Stimulated activated CD8-positive, alpha-beta memory T cell treated with anti-CD3 and anti-CD28 coated beads, Interleukin-12 subunit alpha, Interleukin-12 subunit beta, amount 100 ng/mL, for 1 hour (primary cell): Measurements from ENCODE around the gene APPL1.
"Not testable (repeated sequence)": the region's sequence is repeated elsewhere in the genome, so short reads cannot be mapped to it uniquely, and the experiment has no call there.

Experiments used
- DNase-seq: peaks from one replicate; pipeline ENCODE4 v3.0.0-alpha.2; 2020; ENCODE audit warnings: low read depth

Gene APPL1

GRCh38 chr3:57268416-57268815 lies 40.9 kb downstream of the APPL1 start:
- no peak for DNase-seq

DNA sequence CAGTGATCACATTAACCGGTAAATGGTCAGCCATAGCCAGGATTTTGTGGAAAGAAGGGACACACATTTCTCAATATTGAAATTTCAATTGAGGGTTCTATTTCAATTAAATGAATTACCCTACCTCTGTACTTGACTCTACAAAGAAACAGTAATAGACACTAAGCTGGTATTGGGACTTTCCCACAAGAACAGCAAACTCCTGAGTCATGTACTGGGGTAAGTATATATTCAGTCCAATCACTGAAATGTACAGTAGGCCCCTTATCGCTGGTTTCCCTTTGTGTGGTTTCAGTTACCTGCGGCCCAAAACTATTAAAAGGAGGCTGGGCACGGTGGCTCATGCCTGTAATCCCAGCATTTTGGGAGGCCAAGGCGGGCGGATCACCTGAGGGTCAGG lies 47.3 kb downstream of the APPL1 start:
- no peak for DNase-seq

GRCh38 chr3:57275393-57275792 lies 47.9 kb downstream of the APPL1 start:
- no peak for DNase-seq

GRCh38 chr3:57278237-57278636 lies 50.7 kb downstream of the APPL1 start:
- DNase-seq = no peak

GRCh38 chr3:57279685-57280084 lies 52.2 kb downstream of the APPL1 start:
- DNase-seq = no peak

GRCh38 chr3:57281715-57282114 lies 54.2 kb downstream of the APPL1 start:
- no peak for DNase-seq

GRCh38 chr3:57283334-57283733 lies 55.8 kb downstream of the APPL1 start:
- no peak for DNase-seq

GRCh38 chr3:57287205-57287604 lies 59.7 kb downstream of the APPL1 start:
- no peak for DNase-seq

DNA sequence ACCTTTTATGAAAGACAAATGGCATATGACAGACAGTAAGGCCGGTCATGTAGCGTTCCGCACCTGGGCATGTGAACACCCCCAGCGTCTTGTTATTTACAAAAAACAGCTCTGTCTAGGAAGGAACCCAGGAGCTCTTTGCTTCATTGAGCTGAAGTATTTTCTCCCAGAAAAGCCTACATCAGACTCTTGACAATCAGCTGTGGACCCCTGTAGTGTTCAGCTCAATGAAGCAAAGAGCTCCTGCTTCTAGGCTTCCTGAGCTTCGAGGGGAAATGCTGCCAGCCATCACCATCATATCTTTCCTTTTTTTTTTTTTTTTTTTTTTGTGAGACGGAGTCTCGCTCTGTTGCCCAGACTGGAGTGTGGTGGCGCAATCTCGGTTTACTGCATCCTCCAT lies 60.9 kb downstream of the APPL1 start:
- no peak for DNase-seq

DNA sequence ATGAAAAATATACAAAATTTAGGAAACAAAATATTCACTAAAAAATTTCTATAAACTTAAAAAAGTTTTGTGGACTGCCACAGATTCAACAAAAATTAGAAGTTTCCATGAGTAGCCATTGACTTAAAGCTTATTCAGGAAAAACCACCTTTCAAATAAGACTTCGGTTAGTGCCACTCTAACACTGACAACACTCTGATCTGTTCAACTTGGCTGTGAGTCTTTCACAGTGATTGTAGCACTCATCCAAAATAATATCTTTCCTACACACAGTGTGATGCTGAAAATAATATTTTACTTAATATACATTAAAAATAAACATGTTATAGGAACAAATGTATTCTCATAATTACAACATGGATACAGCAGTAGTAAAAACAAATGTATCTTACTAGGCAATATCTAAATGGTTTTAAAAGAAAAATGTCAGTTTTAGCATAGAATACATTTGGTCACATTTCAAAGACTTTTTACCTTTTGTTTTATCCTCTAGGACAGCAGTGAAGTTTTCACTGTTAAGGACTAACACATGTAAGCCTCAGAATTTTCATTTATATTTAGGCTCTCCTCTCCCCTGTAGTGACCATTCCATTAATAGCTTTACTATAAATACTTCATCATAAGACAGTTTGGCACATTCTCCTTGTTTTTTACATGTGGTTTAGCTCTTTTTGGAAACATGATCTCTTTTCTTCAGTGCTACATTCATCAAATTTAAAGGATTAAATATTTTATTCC lies 64.8 kb downstream of the APPL1 start, which contains the start of gene ASB14:
Gene ASB14, minus strand, starts transcription at position 527 of the 738 bp plus-strand sequence. CDS start 652 bp downstream, outside the sequence.
- no peak for DNase-seq

- DNase-seq = no peak
These were observed 65.5 kb downstream of the APPL1 start for GRCh38 chr3:57292897-57293526.

- DNase-seq = no peak
These were observed 70.5 kb downstream of the APPL1 start for GRCh38 chr3:57298041-57298440.

GRCh38 chr3:57303520-57303919 lies 76.0 kb downstream of the APPL1 start:
- DNase-seq = not testable (repeated sequence)

- DNase-seq = no peak
These were observed 82.3 kb downstream of the APPL1 start for GRCh38 chr3:57309769-57310360.

DNA sequence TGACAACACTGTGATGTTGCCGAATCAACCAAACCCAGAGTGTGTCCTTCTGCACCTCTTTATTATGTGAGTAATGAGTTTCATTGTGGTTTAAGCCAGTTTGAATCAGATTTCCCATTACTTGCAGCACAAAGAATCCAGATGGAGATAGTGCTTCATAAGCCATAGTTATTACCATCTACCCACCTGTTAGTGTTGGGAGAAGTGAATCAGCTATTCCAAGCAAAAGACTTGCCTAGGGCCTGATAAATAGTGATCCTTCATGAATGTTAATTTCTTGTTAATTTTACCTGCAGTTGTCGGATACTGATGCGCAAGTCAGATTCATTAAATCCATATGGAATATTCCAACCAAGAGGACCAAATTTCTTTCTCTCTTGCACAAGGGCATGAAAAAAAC lies 86.7 kb downstream of the APPL1 start:
- no peak for DNase-seq
